WTC11 (cell line): ENCODE data around the gene TREM1. TPM values are rescaled to one million over a fixed set of nuclear protein-coding genes. Genes with fewer than 3 reads are reported as not detected.

ENCODE experiments used
- ATAC-seq: fragments of 200-7000 bp; cut with Tn5 transposase; 2 replicates; pipeline ENCODE4 v1.10.0; 2021; ENCODE audit warnings: mild to moderate bottlenecking, moderate library complexity
- Bru-seq: library from RNA; stranded (reverse); fragments of 400-500 nt; gene quantifications from one replicate; lab custom pipeline; 2021; lab: Mats Ljungman, UMichigan
- CTCF ChIA-PET: fragments of 300-600 bp; sonication (Branson Sonifier 250); formaldehyde crosslinking; loops from one replicate; lab custom pipeline; 2021; ENCODE audit warnings: antibody characterized with exemption; lab: Charles Lee
- POLR2A ChIA-PET: fragments of 350-600 bp; sonication (Branson Sonifier 250); formaldehyde crosslinking; loops from one replicate; lab custom pipeline; 2021; ENCODE audit warnings: antibody characterized with exemption; lab: Charles Lee
- DNase-seq: peaks from one replicate; pipeline ENCODE4 v3.0.0; 2021; ENCODE audit warnings: low spot score
- H3K27ac Mint-ChIP-seq: 2 replicates; pipeline ENCODE4 v1.8.0; 2021; ENCODE audit warnings: mixed read lengths
- H3K27me3 Mint-ChIP-seq: 2 replicates; pipeline ENCODE4 v1.8.0; 2021; ENCODE audit warnings: low read depth, mild to moderate bottlenecking, moderate library complexity, mixed read lengths
- H3K36me3 Mint-ChIP-seq: 2 replicates; pipeline ENCODE4 v1.8.0; 2021; ENCODE audit warnings: mixed read lengths
- H3K4me1 Mint-ChIP-seq: 2 replicates; pipeline ENCODE4 v1.8.0; 2022; ENCODE audit warnings: mixed read lengths
- H3K4me3 Mint-ChIP-seq: 2 replicates; pipeline ENCODE4 v1.8.0; 2021; ENCODE audit warnings: mild to moderate bottlenecking, moderate library complexity, mixed read lengths
- H3K9me3 Mint-ChIP-seq: 2 replicates; pipeline ENCODE4 v1.8.0; 2021; ENCODE audit warnings: mixed read lengths
- CREM ChIP-seq: sonication (generic); formaldehyde crosslinking; IDR thresholded peaks from 2 replicates; pipeline ENCODE4 v1.8.1; 2022; ENCODE audit warnings: mild to moderate bottlenecking, missing genetic modification reagents, moderate library complexity
- FOXP1 ChIP-seq: sonication (generic); formaldehyde crosslinking; IDR thresholded peaks from 2 replicates; pipeline ENCODE4 v1.8.0; 2022; ENCODE audit warnings: missing genetic modification reagents, mild to moderate bottlenecking, moderate library complexity, borderline replicate concordance
- GTF2I ChIP-seq: fragments of 250-450 bp; sonication (Bioruptor Pico); conservative IDR thresholded peaks from 2 replicates; pipeline ENCODE4 v1.4.0; 2021; ENCODE audit warnings: mild to moderate bottlenecking
- JAZF1 ChIP-seq: fragments of 250-450 bp; sonication (Bioruptor Pico); IDR thresholded peaks from 2 replicates; pipeline ENCODE4 v1.9.0; 2021; ENCODE audit warnings: moderate library complexity, mild to moderate bottlenecking, inconsistent platforms
- JUN ChIP-seq: sonication (generic); formaldehyde crosslinking; IDR thresholded peaks from 2 replicates; pipeline ENCODE4 v1.8.0; 2023; ENCODE audit warnings: mild to moderate bottlenecking, missing genetic modification reagents
- KAT7 ChIP-seq: sonication (generic); formaldehyde crosslinking; IDR thresholded peaks from 2 replicates; pipeline ENCODE4 v1.8.1; 2023; ENCODE audit warnings: missing genetic modification reagents, mild to moderate bottlenecking, borderline replicate concordance
- SOX15 ChIP-seq: fragments of 250-450 bp; sonication (Bioruptor Pico); IDR thresholded peaks from 2 replicates; pipeline ENCODE4 v1.9.0; 2021; ENCODE audit warnings: mild to moderate bottlenecking
- ZNF121 ChIP-seq: sonication (generic); formaldehyde crosslinking; IDR thresholded peaks from 2 replicates; pipeline ENCODE4 v1.8.0; 2023; ENCODE audit warnings: missing genetic modification reagents
- ZNF396 ChIP-seq: fragments of 250-450 bp; sonication (Bioruptor Pico); IDR thresholded peaks from 2 replicates; pipeline ENCODE4 v1.8.0; 2021; ENCODE audit warnings: mild to moderate bottlenecking, moderate library complexity, borderline replicate concordance
- long read RNA-seq, 3 experiments: library from RNA in 1 of 3; library from capped mRNA in 1 of 3; library from polyadenylated mRNA in 1 of 3; unstranded in 2 of 3; stranded (forward) in 1 of 3; transcript quantifications; one replicate each; pipeline ENCODE4 v2.0.0, GENCODE V29; 2021
- total RNA-seq: library from RNA; stranded (reverse); gene quantifications from 3 replicates; pipeline ENCODE4 v1.2.3, GENCODE V29; 2021
- TF ChIP-seq, protein P1 (sequence below): fragments of 250-450 bp; sonication (Bioruptor Pico); IDR thresholded peaks from 2 replicates; pipeline ENCODE4 v1.9.0; 2021; ENCODE audit warnings: mild to moderate bottlenecking
- TF ChIP-seq, protein P2 (sequence below): sonication (generic); formaldehyde crosslinking; IDR thresholded peaks from 2 replicates; pipeline ENCODE4 v1.8.1; 2022; ENCODE audit warnings: mild to moderate bottlenecking, missing genetic modification reagents, moderate library complexity, borderline replicate concordance
- TF ChIP-seq, protein P3 (sequence below): sonication (generic); formaldehyde crosslinking; IDR thresholded peaks from 2 replicates; pipeline ENCODE4 v1.8.1; 2023; ENCODE audit warnings: mild to moderate bottlenecking, missing genetic modification reagents, borderline replicate concordance
- TF ChIP-seq, protein P4 (sequence below): sonication (generic); formaldehyde crosslinking; IDR thresholded peaks from 2 replicates; pipeline ENCODE4 v1.8.1; 2023; ENCODE audit warnings: mild to moderate bottlenecking, missing genetic modification reagents
- TF ChIP-seq, protein P5 (sequence below): sonication (generic); formaldehyde crosslinking; IDR thresholded peaks from 2 replicates; pipeline ENCODE4 v1.8.1; 2022; ENCODE audit warnings: low read depth, mild to moderate bottlenecking, moderate library complexity, missing genetic modification reagents, borderline replicate concordance
- TF ChIP-seq, protein P6 (sequence below): fragments of 200-600 bp; IDR thresholded peaks from 2 replicates; pipeline ENCODE4 v1.8.0; 2022; ENCODE audit warnings: antibody characterized with exemption
- TF ChIP-seq, protein P7 (sequence below): sonication (generic); formaldehyde crosslinking; IDR thresholded peaks from 2 replicates; pipeline ENCODE4 v1.8.1; 2022; ENCODE audit warnings: low read depth, missing genetic modification reagents, borderline replicate concordance
- TF ChIP-seq, protein P8 (sequence below): fragments of 250-450 bp; sonication (Bioruptor Pico); IDR thresholded peaks from 2 replicates; pipeline ENCODE4 v2.1.2; 2022; ENCODE audit warnings: mild to moderate bottlenecking, moderate library complexity
- TF ChIP-seq, protein P9 (sequence below): sonication (generic); formaldehyde crosslinking; IDR thresholded peaks from 2 replicates; pipeline ENCODE4 v1.8.0; 2023; ENCODE audit warnings: missing genetic modification reagents

The TREM1 gene
- total RNA-seq (not detected in 3 replicates), Bru-seq, nascent RNA (percentile 3 among the genes with signal in this experiment)
- long read RNA-seq, experiment 1: 0 reads
- long read RNA-seq, experiment 2: 0 reads
- long read RNA-seq, experiment 3: 0 reads

DNA sequence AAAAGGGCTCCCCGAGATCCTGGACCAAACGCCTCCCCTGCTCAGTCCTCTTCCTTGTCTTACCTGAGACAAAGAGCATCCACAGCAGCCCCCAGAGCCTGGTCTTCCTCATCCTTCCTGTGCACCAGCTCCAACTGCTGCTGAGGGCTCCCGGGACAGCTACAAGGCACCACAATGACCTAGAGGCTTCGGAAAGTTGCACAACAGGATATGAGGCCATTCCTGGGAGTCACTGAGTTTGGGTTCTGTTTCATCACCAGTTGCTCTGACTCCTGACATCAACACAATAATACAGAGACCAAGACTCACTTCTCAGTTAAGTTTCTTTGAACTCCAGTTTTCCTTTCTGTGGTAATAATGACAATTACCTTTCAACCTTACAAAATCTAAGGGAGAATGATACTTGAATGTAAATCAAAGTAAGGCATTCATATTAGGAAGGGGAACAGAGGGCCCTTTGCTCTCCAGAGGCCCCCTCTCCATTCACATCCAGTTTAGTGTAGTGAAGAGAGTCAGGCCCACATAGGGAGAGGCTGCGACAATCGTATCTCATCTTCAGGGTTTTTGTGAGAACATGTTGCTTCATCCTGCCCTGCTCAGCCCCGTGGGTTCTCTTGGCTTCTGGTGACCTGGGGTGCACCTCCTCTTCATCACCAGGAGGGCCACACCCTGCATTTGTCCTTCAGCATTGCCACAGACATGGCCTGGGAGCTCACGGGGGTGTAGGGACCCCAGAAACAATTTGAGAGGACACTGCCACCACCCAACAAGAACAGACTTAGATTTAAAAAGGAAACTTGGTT, at the start of gene TREM1:
Gene TREM1 (minus strand): TSS at position 139 of the 803 bp plus-strand sequence. CDS start 27 bp downstream, at position 112.
- H3K9me3 Mint-ChIP-seq: peaks cover 5% of the 10 kb centered on the region; the same call in 1 of the 2 replicates
- ATAC-seq (no peak; the same call in 1 of the 2 replicates), DNase-seq (no peak)
- peaks cover 21% of the 10 kb centered on the region for H3K4me1 Mint-ChIP-seq
- H3K36me3 Mint-ChIP-seq: no peaks in the 10 kb centered on the region
- no peak within 1 kb of the TSS for H3K4me3 Mint-ChIP-seq
- CTCF ChIA-PET: interaction anchor here (1.6 kb wide), 1 partner anchor 8 kb away, joined by 6 read pairs; no protein-coding TSS in a partner anchor
- no peak within 1 kb of the TSS for H3K27ac Mint-ChIP-seq
- TF ChIP-seq, protein P1, sequence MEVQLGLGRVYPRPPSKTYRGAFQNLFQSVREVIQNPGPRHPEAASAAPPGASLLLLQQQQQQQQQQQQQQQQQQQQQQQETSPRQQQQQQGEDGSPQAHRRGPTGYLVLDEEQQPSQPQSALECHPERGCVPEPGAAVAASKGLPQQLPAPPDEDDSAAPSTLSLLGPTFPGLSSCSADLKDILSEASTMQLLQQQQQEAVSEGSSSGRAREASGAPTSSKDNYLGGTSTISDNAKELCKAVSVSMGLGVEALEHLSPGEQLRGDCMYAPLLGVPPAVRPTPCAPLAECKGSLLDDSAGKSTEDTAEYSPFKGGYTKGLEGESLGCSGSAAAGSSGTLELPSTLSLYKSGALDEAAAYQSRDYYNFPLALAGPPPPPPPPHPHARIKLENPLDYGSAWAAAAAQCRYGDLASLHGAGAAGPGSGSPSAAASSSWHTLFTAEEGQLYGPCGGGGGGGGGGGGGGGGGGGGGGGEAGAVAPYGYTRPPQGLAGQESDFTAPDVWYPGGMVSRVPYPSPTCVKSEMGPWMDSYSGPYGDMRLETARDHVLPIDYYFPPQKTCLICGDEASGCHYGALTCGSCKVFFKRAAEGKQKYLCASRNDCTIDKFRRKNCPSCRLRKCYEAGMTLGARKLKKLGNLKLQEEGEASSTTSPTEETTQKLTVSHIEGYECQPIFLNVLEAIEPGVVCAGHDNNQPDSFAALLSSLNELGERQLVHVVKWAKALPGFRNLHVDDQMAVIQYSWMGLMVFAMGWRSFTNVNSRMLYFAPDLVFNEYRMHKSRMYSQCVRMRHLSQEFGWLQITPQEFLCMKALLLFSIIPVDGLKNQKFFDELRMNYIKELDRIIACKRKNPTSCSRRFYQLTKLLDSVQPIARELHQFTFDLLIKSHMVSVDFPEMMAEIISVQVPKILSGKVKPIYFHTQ (CRISPR knock-in tag): no peak
- TF ChIP-seq FOXP1 (no peak), JUN (CRISPR knock-in tag) (no peak), ZNF121 (CRISPR knock-in tag) (no peak), GTF2I (CRISPR knock-in tag) (no peak), SOX15 (no peak), JAZF1 (CRISPR knock-in tag) (no peak), CREM (no peak), KAT7 (CRISPR knock-in tag) (no peak), ZNF396 (CRISPR knock-in tag) (no peak)
- TF ChIP-seq, protein P2, sequence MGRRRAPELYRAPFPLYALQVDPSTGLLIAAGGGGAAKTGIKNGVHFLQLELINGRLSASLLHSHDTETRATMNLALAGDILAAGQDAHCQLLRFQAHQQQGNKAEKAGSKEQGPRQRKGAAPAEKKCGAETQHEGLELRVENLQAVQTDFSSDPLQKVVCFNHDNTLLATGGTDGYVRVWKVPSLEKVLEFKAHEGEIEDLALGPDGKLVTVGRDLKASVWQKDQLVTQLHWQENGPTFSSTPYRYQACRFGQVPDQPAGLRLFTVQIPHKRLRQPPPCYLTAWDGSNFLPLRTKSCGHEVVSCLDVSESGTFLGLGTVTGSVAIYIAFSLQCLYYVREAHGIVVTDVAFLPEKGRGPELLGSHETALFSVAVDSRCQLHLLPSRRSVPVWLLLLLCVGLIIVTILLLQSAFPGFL: no peak
- TF ChIP-seq, protein P3, sequence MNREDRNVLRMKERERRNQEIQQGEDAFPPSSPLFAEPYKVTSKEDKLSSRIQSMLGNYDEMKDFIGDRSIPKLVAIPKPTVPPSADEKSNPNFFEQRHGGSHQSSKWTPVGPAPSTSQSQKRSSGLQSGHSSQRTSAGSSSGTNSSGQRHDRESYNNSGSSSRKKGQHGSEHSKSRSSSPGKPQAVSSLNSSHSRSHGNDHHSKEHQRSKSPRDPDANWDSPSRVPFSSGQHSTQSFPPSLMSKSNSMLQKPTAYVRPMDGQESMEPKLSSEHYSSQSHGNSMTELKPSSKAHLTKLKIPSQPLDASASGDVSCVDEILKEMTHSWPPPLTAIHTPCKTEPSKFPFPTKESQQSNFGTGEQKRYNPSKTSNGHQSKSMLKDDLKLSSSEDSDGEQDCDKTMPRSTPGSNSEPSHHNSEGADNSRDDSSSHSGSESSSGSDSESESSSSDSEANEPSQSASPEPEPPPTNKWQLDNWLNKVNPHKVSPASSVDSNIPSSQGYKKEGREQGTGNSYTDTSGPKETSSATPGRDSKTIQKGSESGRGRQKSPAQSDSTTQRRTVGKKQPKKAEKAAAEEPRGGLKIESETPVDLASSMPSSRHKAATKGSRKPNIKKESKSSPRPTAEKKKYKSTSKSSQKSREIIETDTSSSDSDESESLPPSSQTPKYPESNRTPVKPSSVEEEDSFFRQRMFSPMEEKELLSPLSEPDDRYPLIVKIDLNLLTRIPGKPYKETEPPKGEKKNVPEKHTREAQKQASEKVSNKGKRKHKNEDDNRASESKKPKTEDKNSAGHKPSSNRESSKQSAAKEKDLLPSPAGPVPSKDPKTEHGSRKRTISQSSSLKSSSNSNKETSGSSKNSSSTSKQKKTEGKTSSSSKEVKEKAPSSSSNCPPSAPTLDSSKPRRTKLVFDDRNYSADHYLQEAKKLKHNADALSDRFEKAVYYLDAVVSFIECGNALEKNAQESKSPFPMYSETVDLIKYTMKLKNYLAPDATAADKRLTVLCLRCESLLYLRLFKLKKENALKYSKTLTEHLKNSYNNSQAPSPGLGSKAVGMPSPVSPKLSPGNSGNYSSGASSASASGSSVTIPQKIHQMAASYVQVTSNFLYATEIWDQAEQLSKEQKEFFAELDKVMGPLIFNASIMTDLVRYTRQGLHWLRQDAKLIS (CRISPR knock-in tag): no peak
- TF ChIP-seq, protein P4, sequence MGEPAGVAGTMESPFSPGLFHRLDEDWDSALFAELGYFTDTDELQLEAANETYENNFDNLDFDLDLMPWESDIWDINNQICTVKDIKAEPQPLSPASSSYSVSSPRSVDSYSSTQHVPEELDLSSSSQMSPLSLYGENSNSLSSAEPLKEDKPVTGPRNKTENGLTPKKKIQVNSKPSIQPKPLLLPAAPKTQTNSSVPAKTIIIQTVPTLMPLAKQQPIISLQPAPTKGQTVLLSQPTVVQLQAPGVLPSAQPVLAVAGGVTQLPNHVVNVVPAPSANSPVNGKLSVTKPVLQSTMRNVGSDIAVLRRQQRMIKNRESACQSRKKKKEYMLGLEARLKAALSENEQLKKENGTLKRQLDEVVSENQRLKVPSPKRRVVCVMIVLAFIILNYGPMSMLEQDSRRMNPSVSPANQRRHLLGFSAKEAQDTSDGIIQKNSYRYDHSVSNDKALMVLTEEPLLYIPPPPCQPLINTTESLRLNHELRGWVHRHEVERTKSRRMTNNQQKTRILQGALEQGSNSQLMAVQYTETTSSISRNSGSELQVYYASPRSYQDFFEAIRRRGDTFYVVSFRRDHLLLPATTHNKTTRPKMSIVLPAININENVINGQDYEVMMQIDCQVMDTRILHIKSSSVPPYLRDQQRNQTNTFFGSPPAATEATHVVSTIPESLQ (CRISPR knock-in tag): no peak
- TF ChIP-seq, protein P5, sequence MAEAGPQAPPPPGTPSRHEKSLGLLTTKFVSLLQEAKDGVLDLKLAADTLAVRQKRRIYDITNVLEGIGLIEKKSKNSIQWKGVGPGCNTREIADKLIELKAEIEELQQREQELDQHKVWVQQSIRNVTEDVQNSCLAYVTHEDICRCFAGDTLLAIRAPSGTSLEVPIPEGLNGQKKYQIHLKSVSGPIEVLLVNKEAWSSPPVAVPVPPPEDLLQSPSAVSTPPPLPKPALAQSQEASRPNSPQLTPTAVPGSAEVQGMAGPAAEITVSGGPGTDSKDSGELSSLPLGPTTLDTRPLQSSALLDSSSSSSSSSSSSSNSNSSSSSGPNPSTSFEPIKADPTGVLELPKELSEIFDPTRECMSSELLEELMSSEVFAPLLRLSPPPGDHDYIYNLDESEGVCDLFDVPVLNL (CRISPR knock-in tag): no peak
- TF ChIP-seq, protein P6, sequence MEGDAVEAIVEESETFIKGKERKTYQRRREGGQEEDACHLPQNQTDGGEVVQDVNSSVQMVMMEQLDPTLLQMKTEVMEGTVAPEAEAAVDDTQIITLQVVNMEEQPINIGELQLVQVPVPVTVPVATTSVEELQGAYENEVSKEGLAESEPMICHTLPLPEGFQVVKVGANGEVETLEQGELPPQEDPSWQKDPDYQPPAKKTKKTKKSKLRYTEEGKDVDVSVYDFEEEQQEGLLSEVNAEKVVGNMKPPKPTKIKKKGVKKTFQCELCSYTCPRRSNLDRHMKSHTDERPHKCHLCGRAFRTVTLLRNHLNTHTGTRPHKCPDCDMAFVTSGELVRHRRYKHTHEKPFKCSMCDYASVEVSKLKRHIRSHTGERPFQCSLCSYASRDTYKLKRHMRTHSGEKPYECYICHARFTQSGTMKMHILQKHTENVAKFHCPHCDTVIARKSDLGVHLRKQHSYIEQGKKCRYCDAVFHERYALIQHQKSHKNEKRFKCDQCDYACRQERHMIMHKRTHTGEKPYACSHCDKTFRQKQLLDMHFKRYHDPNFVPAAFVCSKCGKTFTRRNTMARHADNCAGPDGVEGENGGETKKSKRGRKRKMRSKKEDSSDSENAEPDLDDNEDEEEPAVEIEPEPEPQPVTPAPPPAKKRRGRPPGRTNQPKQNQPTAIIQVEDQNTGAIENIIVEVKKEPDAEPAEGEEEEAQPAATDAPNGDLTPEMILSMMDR: no peak
- TF ChIP-seq, protein P7, sequence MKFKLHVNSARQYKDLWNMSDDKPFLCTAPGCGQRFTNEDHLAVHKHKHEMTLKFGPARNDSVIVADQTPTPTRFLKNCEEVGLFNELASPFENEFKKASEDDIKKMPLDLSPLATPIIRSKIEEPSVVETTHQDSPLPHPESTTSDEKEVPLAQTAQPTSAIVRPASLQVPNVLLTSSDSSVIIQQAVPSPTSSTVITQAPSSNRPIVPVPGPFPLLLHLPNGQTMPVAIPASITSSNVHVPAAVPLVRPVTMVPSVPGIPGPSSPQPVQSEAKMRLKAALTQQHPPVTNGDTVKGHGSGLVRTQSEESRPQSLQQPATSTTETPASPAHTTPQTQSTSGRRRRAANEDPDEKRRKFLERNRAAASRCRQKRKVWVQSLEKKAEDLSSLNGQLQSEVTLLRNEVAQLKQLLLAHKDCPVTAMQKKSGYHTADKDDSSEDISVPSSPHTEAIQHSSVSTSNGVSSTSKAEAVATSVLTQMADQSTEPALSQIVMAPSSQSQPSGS (CRISPR knock-in tag): no peak
- TF ChIP-seq, protein P8, sequence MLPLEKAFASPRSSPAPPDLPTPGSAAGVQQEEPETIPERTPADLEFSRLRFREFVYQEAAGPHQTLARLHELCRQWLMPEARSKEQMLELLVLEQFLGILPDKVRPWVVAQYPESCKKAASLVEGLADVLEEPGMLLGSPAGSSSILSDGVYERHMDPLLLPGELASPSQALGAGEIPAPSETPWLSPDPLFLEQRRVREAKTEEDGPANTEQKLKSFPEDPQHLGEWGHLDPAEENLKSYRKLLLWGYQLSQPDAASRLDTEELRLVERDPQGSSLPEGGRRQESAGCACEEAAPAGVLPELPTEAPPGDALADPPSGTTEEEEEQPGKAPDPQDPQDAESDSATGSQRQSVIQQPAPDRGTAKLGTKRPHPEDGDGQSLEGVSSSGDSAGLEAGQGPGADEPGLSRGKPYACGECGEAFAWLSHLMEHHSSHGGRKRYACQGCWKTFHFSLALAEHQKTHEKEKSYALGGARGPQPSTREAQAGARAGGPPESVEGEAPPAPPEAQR (CRISPR knock-in tag): no peak
- TF ChIP-seq, protein P9, sequence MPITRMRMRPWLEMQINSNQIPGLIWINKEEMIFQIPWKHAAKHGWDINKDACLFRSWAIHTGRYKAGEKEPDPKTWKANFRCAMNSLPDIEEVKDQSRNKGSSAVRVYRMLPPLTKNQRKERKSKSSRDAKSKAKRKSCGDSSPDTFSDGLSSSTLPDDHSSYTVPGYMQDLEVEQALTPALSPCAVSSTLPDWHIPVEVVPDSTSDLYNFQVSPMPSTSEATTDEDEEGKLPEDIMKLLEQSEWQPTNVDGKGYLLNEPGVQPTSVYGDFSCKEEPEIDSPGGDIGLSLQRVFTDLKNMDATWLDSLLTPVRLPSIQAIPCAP (CRISPR knock-in tag): no peak
- H3K27me3 Mint-ChIP-seq: peaks cover 63% of the 10 kb centered on the region
- POLR2A ChIA-PET: no interaction called here
